NT2/D1 (cell line): ENCODE data around the gene DAPK1.

Source experiments
- YY1 ChIP-seq: IDR thresholded peaks from 2 replicates; pipeline ENCODE4 v1.6.1; 2011; ENCODE audit not compliant: insufficient read length, insufficient read depth
- ZNF274 ChIP-seq: IDR thresholded peaks from 2 replicates; pipeline ENCODE4 v1.6.1; 2011; ENCODE audit warnings: mild to moderate bottlenecking, low read depth, low read length

DNA sequence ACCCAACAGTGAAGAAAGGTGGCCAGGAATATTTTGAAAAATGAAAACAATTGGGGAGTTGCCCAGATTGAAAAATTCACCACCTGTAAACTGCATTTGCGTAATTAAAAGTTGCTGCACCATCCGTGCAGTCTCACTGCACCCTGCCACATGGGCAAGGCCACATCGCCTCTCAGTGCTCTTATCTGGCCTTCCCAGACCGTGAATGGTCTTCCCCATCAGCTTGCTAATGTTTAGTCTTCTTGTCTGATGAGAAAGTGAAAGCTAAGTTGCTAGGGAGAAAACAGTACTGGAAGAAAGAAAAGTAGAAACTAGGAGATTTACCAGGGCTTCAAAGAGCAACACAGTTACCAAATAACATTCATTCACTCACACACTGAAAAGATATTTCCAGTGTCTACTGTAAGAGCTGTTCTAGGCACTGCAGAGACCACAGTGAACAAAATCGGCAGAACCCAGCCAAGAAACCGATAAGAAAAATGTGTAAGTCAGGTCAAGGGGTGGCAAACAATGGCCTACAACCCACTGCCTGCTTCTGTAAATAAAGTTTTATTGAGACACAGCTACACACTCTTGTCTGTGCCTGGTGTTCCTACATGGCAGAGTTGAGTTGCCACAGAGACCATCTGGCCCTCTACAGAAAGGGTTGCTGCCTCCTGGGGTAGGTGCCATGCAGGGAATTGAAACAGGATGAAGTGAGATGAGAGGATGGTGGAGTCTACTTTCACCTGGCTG, 177.1 kb downstream of the DAPK1 start:
- TF ChIP-seq ZNF274 (no peak), YY1 (no peak)
